Measurements from ENCODE around the gene SLC44A4. TPM values are rescaled to one million over a fixed set of nuclear protein-coding genes. Genes with fewer than 3 reads are reported as not detected.
"Not testable (repeated sequence)": the region's sequence is repeated elsewhere in the genome, so short reads cannot be mapped to it uniquely, and the experiment has no call there.

The SLC44A4 gene
- total RNA-seq, 4 donors from 2014 or later = 0.19 to 0.84 (median 0.38) TPM; not detected in 1

DNA sequence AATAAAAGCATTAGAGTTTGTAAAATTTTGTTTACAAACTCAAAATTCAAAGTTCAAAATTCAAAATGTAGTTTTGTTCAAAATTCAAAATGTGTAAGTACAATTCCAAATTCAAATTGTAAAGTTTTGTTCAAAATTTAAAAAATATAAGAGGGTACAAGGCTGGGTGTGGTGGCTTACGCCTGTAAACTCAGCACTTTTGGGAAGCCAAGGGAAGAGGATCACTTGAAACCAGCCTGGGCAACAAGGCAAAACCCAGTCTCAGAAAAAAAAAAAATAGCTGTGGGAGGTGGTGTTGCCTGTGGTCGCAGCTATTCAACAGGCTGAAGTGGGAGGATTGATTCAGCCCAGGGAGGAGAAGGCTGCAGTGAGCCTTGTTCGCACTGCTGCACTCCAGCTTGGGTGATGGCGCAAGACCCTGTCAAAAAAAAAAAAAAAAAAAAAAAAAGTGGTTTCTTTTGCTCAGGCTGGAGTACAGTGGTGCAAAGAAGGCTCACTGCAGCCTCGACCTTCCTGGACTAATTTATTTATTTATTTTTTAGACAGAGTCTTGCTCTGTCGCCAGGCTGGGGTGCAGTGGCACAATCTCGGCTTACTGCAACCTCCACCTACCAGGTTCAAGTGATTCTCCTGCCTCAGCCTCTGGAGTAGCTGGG is 28.5 kb upstream of the SLC44A4 start:
- ATAC-seq (ENCODE audit: low FRiP score) = peak; percentile 38
- TF ChIP-seq CTCF (IDR thresholded peaks at IDR 0.05) = no peak
- DNase-seq (ENCODE audit: low spot score) = no peak

GRCh38 chr6:31906727-31907126 is 27.9 kb upstream of the SLC44A4 start:
- not testable (repeated sequence) for DNase-seq (ENCODE audit: low spot score); ATAC-seq (ENCODE audit: low FRiP score)

- no peak for ATAC-seq (ENCODE audit: low FRiP score)
- TF ChIP-seq CTCF (IDR thresholded peaks at IDR 0.05) = no peak
- no peak for DNase-seq (ENCODE audit: low spot score)
Measured at GRCh38 chr6:31906122-31906521, 27.3 kb upstream of the SLC44A4 start.

- TF ChIP-seq CTCF (IDR thresholded peaks at IDR 0.05) = no peak
- ATAC-seq (ENCODE audit: low FRiP score) = no peak
- no peak for DNase-seq (ENCODE audit: low spot score)
Measured at GRCh38 chr6:31905041-31905440, 26.2 kb upstream of the SLC44A4 start.

GRCh38 chr6:31903957-31904356 is 25.2 kb upstream of the SLC44A4 start:
- DNase-seq (ENCODE audit: low spot score) (no peak), ATAC-seq (ENCODE audit: low FRiP score) (peak; percentile 47)
- no peak for TF ChIP-seq CTCF (IDR thresholded peaks at IDR 0.05)

- ATAC-seq (ENCODE audit: low FRiP score) (peak; percentile 66), DNase-seq (ENCODE audit: low spot score) (peak; percentile 66)
- TF ChIP-seq CTCF (IDR thresholded peaks at IDR 0.05) = no peak
Measured at GRCh38 chr6:31901953-31902643, 23.3 kb upstream of the SLC44A4 start, which contains the start of gene ZBTB12. ZBTB12 (minus strand) TSS chr6:31902086; CDS start chr6:31901305, 781 bp downstream.

DNA sequence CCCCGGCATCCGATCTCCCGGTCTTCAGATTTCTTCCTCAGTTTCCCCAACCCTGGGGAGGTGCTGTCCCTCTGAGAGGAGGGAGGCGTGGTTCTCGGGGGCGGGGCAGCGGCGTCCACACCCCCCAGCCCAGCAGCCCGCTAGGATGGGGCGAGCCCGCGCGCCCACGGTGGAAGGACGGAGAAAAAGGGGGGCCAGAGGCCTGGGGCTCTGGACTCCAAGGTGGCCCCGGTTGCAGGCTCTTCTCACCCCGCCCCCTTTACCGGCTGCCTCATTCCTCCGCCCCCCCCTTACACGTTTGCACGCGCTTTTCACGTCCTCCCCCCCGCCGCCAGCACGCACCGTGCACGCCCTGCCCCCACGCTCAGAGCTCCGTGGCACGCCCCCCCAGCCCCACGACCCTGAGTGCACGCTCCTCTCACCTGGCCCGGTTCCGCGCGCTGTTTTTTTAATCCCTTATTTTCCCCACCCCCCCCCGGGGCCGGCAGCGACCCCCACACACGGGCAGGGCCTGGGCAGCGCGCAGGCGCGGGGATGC is 22.7 kb upstream of the SLC44A4 start:
- DNase-seq (ENCODE audit: low spot score) (no peak), ATAC-seq (ENCODE audit: low FRiP score) (peak; percentile 20)
- TF ChIP-seq CTCF (IDR thresholded peaks at IDR 0.05) = no peak
